A204.1 (cell line): ENCODE data around the gene L3MBTL1.
"Not testable (repeated sequence)": the region's sequence is repeated elsewhere in the genome, so short reads cannot be mapped to it uniquely, and the experiment has no call there.

Experiments used
- FAIRE-seq: peaks from 2 replicates; lab custom pipeline; 2012; peaks lifted over from hg19 to GRCh38; lab: Jason Lieb, UNC

The L3MBTL1 gene

GRCh38 chr20:43507150-43508080 lies at the start of gene L3MBTL1:
TSS of gene L3MBTL1 (plus strand) at chr20:43507697. CDS start at chr20:43513504, 5,807 bp downstream.
- no peak for FAIRE-seq

- no peak for FAIRE-seq
Observed at GRCh38 chr20:43458422-43458924, 49.0 kb upstream of the L3MBTL1 start.

- FAIRE-seq: no peak
Observed at GRCh38 chr20:43459022-43459942, 48.2 kb upstream of the L3MBTL1 start.

GRCh38 chr20:43460172-43460829 lies 47.2 kb upstream of the L3MBTL1 start:
- FAIRE-seq: no peak

- FAIRE-seq: no peak
Observed at GRCh38 chr20:43460830-43461200, 46.7 kb upstream of the L3MBTL1 start.

- FAIRE-seq: no peak
Observed at GRCh38 chr20:43461894-43462659, 45.4 kb upstream of the L3MBTL1 start.

GRCh38 chr20:43462660-43463526 lies 44.6 kb upstream of the L3MBTL1 start:
- no peak for FAIRE-seq

GRCh38 chr20:43463527-43464218 lies 43.8 kb upstream of the L3MBTL1 start:
- FAIRE-seq: no peak

GRCh38 chr20:43464219-43464790 lies 43.2 kb upstream of the L3MBTL1 start:
- no peak for FAIRE-seq

- FAIRE-seq: no peak
Observed at GRCh38 chr20:43465625-43465943, 41.9 kb upstream of the L3MBTL1 start.

GRCh38 chr20:43467589-43467988 lies 39.9 kb upstream of the L3MBTL1 start:
- FAIRE-seq: no peak

GRCh38 chr20:43472671-43473380 lies 34.7 kb upstream of the L3MBTL1 start:
- no peak for FAIRE-seq

- FAIRE-seq: no peak
Observed at GRCh38 chr20:43473381-43473704, 34.2 kb upstream of the L3MBTL1 start.

- no peak for FAIRE-seq
Observed at GRCh38 chr20:43477193-43477592, 30.3 kb upstream of the L3MBTL1 start.

- FAIRE-seq: no peak
Observed at GRCh38 chr20:43477619-43478018, 29.9 kb upstream of the L3MBTL1 start.

- FAIRE-seq: no peak
Observed at GRCh38 chr20:43490038-43490437, 17.5 kb upstream of the L3MBTL1 start.

- no peak for FAIRE-seq
Observed at GRCh38 chr20:43492101-43492500, 15.4 kb upstream of the L3MBTL1 start.

- FAIRE-seq: no peak
Observed at GRCh38 chr20:43495388-43495787, 12.1 kb upstream of the L3MBTL1 start.

GRCh38 chr20:43502021-43502420 lies 5.5 kb upstream of the L3MBTL1 start:
- not testable (repeated sequence) for FAIRE-seq
